ENCODE results near the gene PPP2R2B. TPM values are rescaled to one million over a fixed set of nuclear protein-coding genes. Genes with fewer than 3 reads are reported as not detected.
"Not testable (repeated sequence)": the region's sequence is repeated elsewhere in the genome, so short reads cannot be mapped to it uniquely, and the experiment has no call there.

PPP2R2B gene
- polyA plus RNA-seq, 4 donors: 13.1 to 14.9 (median 13.9) TPM

GRCh38 chr5:146626936-146627335 is 251.6 kb downstream of the PPP2R2B start:
- DNase-seq (ENCODE audit: low read depth in 4 of 4, low spot score in 2 of 4): no peak

- DNase-seq (ENCODE audit: low read depth in 4 of 4, low spot score in 2 of 4): no peak
Measured at GRCh38 chr5:146624179-146624578, 254.4 kb downstream of the PPP2R2B start.

- no peak for DNase-seq (ENCODE audit: low read depth in 4 of 4, low spot score in 2 of 4)
Measured at GRCh38 chr5:146623666-146624065, 254.9 kb downstream of the PPP2R2B start.

- DNase-seq (ENCODE audit: low read depth in 4 of 4, low spot score in 2 of 4): no peak
Measured at GRCh38 chr5:146623009-146623408, 255.5 kb downstream of the PPP2R2B start.

GRCh38 chr5:146622391-146622790 is 256.2 kb downstream of the PPP2R2B start:
- DNase-seq (ENCODE audit: low read depth in 4 of 4, low spot score in 2 of 4): no peak

GRCh38 chr5:146620669-146621051 is 257.9 kb downstream of the PPP2R2B start:
- DNase-seq (ENCODE audit: low read depth in 4 of 4, low spot score in 2 of 4): no peak

- DNase-seq (ENCODE audit: low read depth in 4 of 4, low spot score in 2 of 4): no peak
Measured at GRCh38 chr5:146620031-146620668, 258.4 kb downstream of the PPP2R2B start.

- DNase-seq (ENCODE audit: low read depth in 4 of 4, low spot score in 2 of 4): no peak
Measured at GRCh38 chr5:146618434-146618833, 260.1 kb downstream of the PPP2R2B start.

GRCh38 chr5:146609731-146610130 is 268.8 kb downstream of the PPP2R2B start:
- not testable (repeated sequence) for DNase-seq (ENCODE audit: low read depth in 4 of 4, low spot score in 2 of 4)

GRCh38 chr5:146607659-146608332 is 270.8 kb downstream of the PPP2R2B start:
- DNase-seq (ENCODE audit: low read depth in 4 of 4, low spot score in 2 of 4): no peak

- DNase-seq (ENCODE audit: low read depth in 4 of 4, low spot score in 2 of 4): no peak
Measured at GRCh38 chr5:146606893-146607292, 271.7 kb downstream of the PPP2R2B start.

GRCh38 chr5:146600376-146600775 is 278.2 kb downstream of the PPP2R2B start:
- DNase-seq (ENCODE audit: low read depth in 4 of 4, low spot score in 2 of 4): no peak

GRCh38 chr5:146599261-146599660 is 279.3 kb downstream of the PPP2R2B start:
- no peak for DNase-seq (ENCODE audit: low read depth in 4 of 4, low spot score in 2 of 4)

GRCh38 chr5:146595088-146595487 is 283.5 kb downstream of the PPP2R2B start:
- DNase-seq (ENCODE audit: low read depth in 4 of 4, low spot score in 2 of 4): no peak

- DNase-seq (ENCODE audit: low read depth in 4 of 4, low spot score in 2 of 4): no peak
Measured at GRCh38 chr5:146592352-146592751, 286.2 kb downstream of the PPP2R2B start.

- no peak for DNase-seq (ENCODE audit: low read depth in 4 of 4, low spot score in 2 of 4)
Measured at GRCh38 chr5:146589028-146589345, 289.6 kb downstream of the PPP2R2B start.

- DNase-seq (ENCODE audit: low read depth in 4 of 4, low spot score in 2 of 4): no peak
Measured at GRCh38 chr5:146588331-146589027, 290.1 kb downstream of the PPP2R2B start.

- no peak for DNase-seq (ENCODE audit: low read depth in 4 of 4, low spot score in 2 of 4)
Measured at GRCh38 chr5:146586752-146587151, 291.8 kb downstream of the PPP2R2B start.

GRCh38 chr5:146584750-146585149 is 293.8 kb downstream of the PPP2R2B start:
- no peak for DNase-seq (ENCODE audit: low read depth in 4 of 4, low spot score in 2 of 4)

- DNase-seq (ENCODE audit: low read depth in 4 of 4, low spot score in 2 of 4): no peak
Measured at GRCh38 chr5:146582051-146582596, 296.4 kb downstream of the PPP2R2B start.

GRCh38 chr5:146580237-146580636 is 298.3 kb downstream of the PPP2R2B start:
- no peak for DNase-seq (ENCODE audit: low read depth in 4 of 4, low spot score in 2 of 4)

GRCh38 chr5:146574713-146575112 is 303.8 kb downstream of the PPP2R2B start:
- no peak for DNase-seq (ENCODE audit: low read depth in 4 of 4, low spot score in 2 of 4)
